Measurements from ENCODE around the gene SMIM13. TPM values are rescaled to one million over a fixed set of nuclear protein-coding genes. Genes with fewer than 3 reads are reported as not detected.

Gene SMIM13
- total RNA-seq, 2 experiments from 2014 or later, result 13.9 to 19.0 TPM

DNA sequence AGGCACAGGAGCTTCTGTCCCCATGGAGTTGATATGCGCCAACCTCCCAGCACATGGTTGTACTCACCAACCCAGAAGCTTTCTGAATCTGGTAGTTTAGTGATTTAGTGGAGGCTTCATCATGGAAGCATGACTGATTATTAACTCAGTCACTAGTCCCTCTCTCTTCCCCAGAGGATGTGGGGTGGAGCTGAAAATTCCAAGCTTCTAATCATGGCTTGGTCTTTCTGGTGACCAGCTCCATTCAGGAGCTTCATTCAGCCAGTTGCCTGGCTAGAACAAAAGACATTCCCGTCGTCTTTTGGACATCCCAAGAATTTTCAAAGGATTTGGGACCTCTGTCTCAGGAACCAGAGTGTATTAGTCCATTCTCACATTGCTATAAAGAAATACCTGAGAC lies 13.3 kb upstream of the SMIM13 start:
- no TSS peak for BruUV-seq (replicated peaks)

DNA sequence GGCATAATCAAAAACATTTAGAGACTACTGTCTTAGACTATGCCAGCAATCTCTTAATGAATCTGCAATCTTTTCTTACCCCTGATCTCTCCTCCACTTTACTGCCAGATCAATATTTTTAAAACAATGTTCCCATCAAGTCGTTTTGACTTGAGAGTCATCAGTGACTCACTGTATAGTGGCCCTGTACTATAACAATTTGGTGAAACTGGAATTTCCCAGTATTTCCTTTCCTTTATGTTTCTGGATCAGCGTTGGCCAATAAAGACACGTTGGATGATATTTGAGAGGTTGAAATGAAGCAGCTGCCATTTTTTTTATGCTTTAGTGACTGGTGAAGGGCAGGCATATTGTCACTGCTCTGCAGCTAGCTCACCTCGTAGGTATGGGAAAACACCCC lies 10.1 kb upstream of the SMIM13 start:
- no peak overlapping the region for H2AFZ ChIP-seq (ENCODE audit: low read length)
- H3K79me2 ChIP-seq (ENCODE audit: insufficient read depth, low read depth, low read length), result no peaks in the 10 kb centered on the region
- H3K4me1 ChIP-seq (ENCODE audit: insufficient read depth, low read length, poor library complexity, severe bottlenecking), result no peaks in the 10 kb centered on the region
- TF ChIP-seq EZH2phosphoT487 (IDR thresholded peaks at IDR 0.05; ENCODE audit: borderline replicate concordance, low read depth, low read length), result no peak
- TF ChIP-seq, protein P1, sequence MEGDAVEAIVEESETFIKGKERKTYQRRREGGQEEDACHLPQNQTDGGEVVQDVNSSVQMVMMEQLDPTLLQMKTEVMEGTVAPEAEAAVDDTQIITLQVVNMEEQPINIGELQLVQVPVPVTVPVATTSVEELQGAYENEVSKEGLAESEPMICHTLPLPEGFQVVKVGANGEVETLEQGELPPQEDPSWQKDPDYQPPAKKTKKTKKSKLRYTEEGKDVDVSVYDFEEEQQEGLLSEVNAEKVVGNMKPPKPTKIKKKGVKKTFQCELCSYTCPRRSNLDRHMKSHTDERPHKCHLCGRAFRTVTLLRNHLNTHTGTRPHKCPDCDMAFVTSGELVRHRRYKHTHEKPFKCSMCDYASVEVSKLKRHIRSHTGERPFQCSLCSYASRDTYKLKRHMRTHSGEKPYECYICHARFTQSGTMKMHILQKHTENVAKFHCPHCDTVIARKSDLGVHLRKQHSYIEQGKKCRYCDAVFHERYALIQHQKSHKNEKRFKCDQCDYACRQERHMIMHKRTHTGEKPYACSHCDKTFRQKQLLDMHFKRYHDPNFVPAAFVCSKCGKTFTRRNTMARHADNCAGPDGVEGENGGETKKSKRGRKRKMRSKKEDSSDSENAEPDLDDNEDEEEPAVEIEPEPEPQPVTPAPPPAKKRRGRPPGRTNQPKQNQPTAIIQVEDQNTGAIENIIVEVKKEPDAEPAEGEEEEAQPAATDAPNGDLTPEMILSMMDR (conservative IDR thresholded peaks at IDR 0.05; ENCODE audit: low read length), result no peak
- CTCF ChIA-PET (ENCODE audit: unreplicated experiment), result no interaction called here
- no peaks in the 10 kb centered on the region for H4K20me1 ChIP-seq (ENCODE audit: insufficient read depth, low read length)
- BruUV-seq (replicated peaks), result no TSS peak
- no peak overlapping the region for H3K27ac ChIP-seq (ENCODE audit: low read depth, low read length, poor library complexity, severe bottlenecking)
- H3K4me3 ChIP-seq (ENCODE audit: low read depth, low read length, poor library complexity, severe bottlenecking), result no peak overlapping the region
- no peaks in the 10 kb centered on the region for H3K9me3 ChIP-seq (ENCODE audit: low read length)
- POLR2A ChIA-PET, result interaction anchor here (0.9 to 1.2 kb wide), 2 partner anchors 10 to 12 kb away, joined by 3 read pairs; partner anchors contain the start of gene SMIM13
- H3K36me3 ChIP-seq (ENCODE audit: insufficient read depth, low read length), result no peaks in the 10 kb centered on the region
- DNase-seq (ENCODE audit: low spot score), result no peak
- intact Hi-C loops (cut with micrococcal nuclease; ENCODE audit: unreplicated experiment), result no loop called here
- no peak overlapping the region for H3K4me2 ChIP-seq (ENCODE audit: low read length)
- H3K9me2 ChIP-seq (ENCODE audit: insufficient read depth, low read length), result no peaks in the 10 kb centered on the region

More for the DNA sequence above, 13.3 kb upstream of the SMIM13 start:
- ChIA-PET POLR2A (interaction anchor here (1.2 to 1.5 kb wide), 3 partner anchors 8 to 14 kb away, joined by 3 to 4 read pairs (median 4); no protein-coding TSS in a partner anchor), CTCF (ENCODE audit: unreplicated experiment) (no interaction called here)
- no peak for TF ChIP-seq EZH2phosphoT487 (IDR thresholded peaks at IDR 0.05; ENCODE audit: borderline replicate concordance, low read depth, low read length)
- TF ChIP-seq, protein P1 (conservative IDR thresholded peaks at IDR 0.05; ENCODE audit: low read length), result no peak
- Histone ChIP-seq H3K4me2 (ENCODE audit: low read length) (no peak overlapping the region), H3K9me3 (ENCODE audit: low read length) (no peaks in the 10 kb centered on the region), H3K36me3 (ENCODE audit: insufficient read depth, low read length) (no peaks in the 10 kb centered on the region), H3K27ac (ENCODE audit: low read depth, low read length, poor library complexity, severe bottlenecking) (no peak overlapping the region), H3K9me2 (ENCODE audit: insufficient read depth, low read length) (no peaks in the 10 kb centered on the region), H3K4me3 (ENCODE audit: low read depth, low read length, poor library complexity, severe bottlenecking) (no peak overlapping the region), H3K4me1 (ENCODE audit: insufficient read depth, low read length, poor library complexity, severe bottlenecking) (no peaks in the 10 kb centered on the region), H3K79me2 (ENCODE audit: insufficient read depth, low read depth, low read length) (no peaks in the 10 kb centered on the region), H2AFZ (ENCODE audit: low read length) (no peak overlapping the region), H4K20me1 (ENCODE audit: insufficient read depth, low read length) (no peaks in the 10 kb centered on the region)
- intact Hi-C loops (cut with micrococcal nuclease; ENCODE audit: unreplicated experiment), result no loop called here
- DNase-seq (ENCODE audit: low spot score), result no peak

DNA sequence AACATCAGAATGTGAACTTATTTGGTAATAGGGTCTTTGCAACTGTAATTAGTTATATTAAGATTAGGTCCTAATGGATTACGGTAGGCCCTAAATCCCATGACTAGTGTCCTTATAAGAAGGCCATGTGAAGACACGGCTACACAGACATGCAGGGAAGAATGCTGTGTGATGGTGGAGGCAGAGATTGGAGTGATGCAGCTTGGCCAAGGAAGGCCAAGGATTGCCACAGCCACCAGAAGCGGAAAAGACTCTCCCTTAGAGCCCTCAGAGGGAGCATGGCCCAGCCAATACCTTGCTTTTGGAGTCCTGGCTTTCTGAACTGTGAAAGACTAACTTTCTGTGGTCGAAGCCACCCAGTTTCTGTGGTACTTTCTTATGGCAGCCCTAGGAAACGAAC lies 9.7 kb upstream of the SMIM13 start:
- Histone ChIP-seq H3K9me3 (ENCODE audit: low read length) (no peaks in the 10 kb centered on the region), H3K9me2 (ENCODE audit: insufficient read depth, low read length) (no peaks in the 10 kb centered on the region), H3K4me2 (ENCODE audit: low read length) (no peak overlapping the region), H3K4me1 (ENCODE audit: insufficient read depth, low read length, poor library complexity, severe bottlenecking) (no peaks in the 10 kb centered on the region), H3K4me3 (ENCODE audit: low read depth, low read length, poor library complexity, severe bottlenecking) (no peak overlapping the region), H3K79me2 (ENCODE audit: insufficient read depth, low read depth, low read length) (no peaks in the 10 kb centered on the region), H3K27ac (ENCODE audit: low read depth, low read length, poor library complexity, severe bottlenecking) (no peak overlapping the region), H2AFZ (ENCODE audit: low read length) (no peak overlapping the region), H3K36me3 (ENCODE audit: insufficient read depth, low read length) (no peaks in the 10 kb centered on the region), H4K20me1 (ENCODE audit: insufficient read depth, low read length) (no peaks in the 10 kb centered on the region)
- intact Hi-C loops (cut with micrococcal nuclease; ENCODE audit: unreplicated experiment), result no loop called here
- CTCF ChIA-PET (ENCODE audit: unreplicated experiment), result no interaction called here
- no peak for TF ChIP-seq EZH2phosphoT487 (IDR thresholded peaks at IDR 0.05; ENCODE audit: borderline replicate concordance, low read depth, low read length)
- TF ChIP-seq, protein P1 (conservative IDR thresholded peaks at IDR 0.05; ENCODE audit: low read length), result no peak
- no peak for DNase-seq (ENCODE audit: low spot score)
- POLR2A ChIA-PET, result interaction anchor here (1.2 kb wide), 1 partner anchor 12 kb away, joined by 3 read pairs; no protein-coding TSS in a partner anchor
- no TSS peak for BruUV-seq (replicated peaks)

Data from OCI-LY7 (cell line).